ENCODE results near the gene ABLIM2.

DNA sequence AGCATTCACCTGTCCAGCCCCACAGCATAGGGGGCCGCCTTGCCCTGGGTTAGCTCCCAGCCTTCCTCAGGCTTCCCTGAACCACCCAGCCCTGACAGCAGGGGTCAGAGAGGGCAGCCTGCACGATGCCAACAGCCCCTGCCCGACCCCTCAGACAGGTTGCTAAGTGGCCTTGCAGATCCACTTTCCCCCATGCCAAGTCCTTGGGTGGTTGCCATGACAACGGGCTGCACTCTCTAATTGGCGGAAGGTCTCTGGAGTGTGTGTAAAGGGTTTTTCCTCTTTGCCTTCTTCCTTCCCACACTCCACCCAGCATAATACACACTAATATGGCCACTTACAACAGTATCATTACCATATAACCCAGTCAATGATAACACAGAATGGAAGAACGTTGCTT is 119.3 kb downstream of the ABLIM2 start:
- TF ChIP-seq, protein P1, sequence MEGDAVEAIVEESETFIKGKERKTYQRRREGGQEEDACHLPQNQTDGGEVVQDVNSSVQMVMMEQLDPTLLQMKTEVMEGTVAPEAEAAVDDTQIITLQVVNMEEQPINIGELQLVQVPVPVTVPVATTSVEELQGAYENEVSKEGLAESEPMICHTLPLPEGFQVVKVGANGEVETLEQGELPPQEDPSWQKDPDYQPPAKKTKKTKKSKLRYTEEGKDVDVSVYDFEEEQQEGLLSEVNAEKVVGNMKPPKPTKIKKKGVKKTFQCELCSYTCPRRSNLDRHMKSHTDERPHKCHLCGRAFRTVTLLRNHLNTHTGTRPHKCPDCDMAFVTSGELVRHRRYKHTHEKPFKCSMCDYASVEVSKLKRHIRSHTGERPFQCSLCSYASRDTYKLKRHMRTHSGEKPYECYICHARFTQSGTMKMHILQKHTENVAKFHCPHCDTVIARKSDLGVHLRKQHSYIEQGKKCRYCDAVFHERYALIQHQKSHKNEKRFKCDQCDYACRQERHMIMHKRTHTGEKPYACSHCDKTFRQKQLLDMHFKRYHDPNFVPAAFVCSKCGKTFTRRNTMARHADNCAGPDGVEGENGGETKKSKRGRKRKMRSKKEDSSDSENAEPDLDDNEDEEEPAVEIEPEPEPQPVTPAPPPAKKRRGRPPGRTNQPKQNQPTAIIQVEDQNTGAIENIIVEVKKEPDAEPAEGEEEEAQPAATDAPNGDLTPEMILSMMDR (IDR thresholded peaks at IDR 0.05; ENCODE audit: insufficient read depth, low read length, poor library complexity, severe bottlenecking): no peak
- TF ChIP-seq EZH2phosphoT487 (conservative IDR thresholded peaks at IDR 0.05; ENCODE audit: low read length): no peak
